Hepatocyte (in vitro differentiated cells): Measurements from ENCODE around the gene ALDH1A3. TPM values are rescaled to one million over a fixed set of nuclear protein-coding genes. Genes with fewer than 3 reads are reported as not detected.

Experiments
- DNase-seq: peaks from one replicate; pipeline ENCODE4 v3.0.0-alpha.2; 2016; ENCODE audit warnings: low spot score
- H2AFZ ChIP-seq: fragments of 200-600 bp; sonication (generic); 2 replicates; pipeline ENCODE4 v1.6.0; 2016; ENCODE audit warnings: antibody characterized with exemption, mild to moderate bottlenecking
- H3K27ac ChIP-seq: fragments of 200-600 bp; sonication (generic); 2 replicates; pipeline ENCODE4 v1.5.1; 2016; ENCODE audit warnings: mild to moderate bottlenecking
- H3K27me3 ChIP-seq: fragments of 200-600 bp; sonication (generic); 2 replicates; pipeline ENCODE4 v1.6.1; 2016
- H3K36me3 ChIP-seq: fragments of 200-600 bp; sonication (generic); replicated peaks from 2 replicates; pipeline ENCODE4 v1.5.1; 2016; ENCODE audit warnings: low read depth; ENCODE audit not compliant: insufficient read depth
- H3K4me1 ChIP-seq: fragments of 200-600 bp; sonication (generic); 2 replicates; pipeline ENCODE4 v1.5.1; 2016; ENCODE audit warnings: mild to moderate bottlenecking, moderate library complexity; ENCODE audit not compliant: insufficient read depth
- H3K4me2 ChIP-seq: fragments of 200-600 bp; sonication (generic); 2 replicates; pipeline ENCODE4 v1.6.0; 2016
- H3K4me3 ChIP-seq: fragments of 200-600 bp; sonication (generic); 2 replicates; pipeline ENCODE4 v1.5.1; 2016; ENCODE audit warnings: mild to moderate bottlenecking
- H3K79me2 ChIP-seq: fragments of 200-600 bp; sonication (generic); 2 replicates; pipeline ENCODE4 v1.6.0; 2017; ENCODE audit warnings: mild to moderate bottlenecking
- H3K9me2 ChIP-seq: fragments of 200-600 bp; sonication (generic); replicated peaks from 2 replicates; pipeline ENCODE4 v1.6.0; 2017; ENCODE audit warnings: mild to moderate bottlenecking; ENCODE audit not compliant: insufficient read depth
- H3K9me3 ChIP-seq: fragments of 200-600 bp; sonication (generic); 2 replicates; pipeline ENCODE4 v1.5.1; 2016; ENCODE audit warnings: low read depth, mild to moderate bottlenecking
- H4K20me1 ChIP-seq: fragments of 200-600 bp; sonication (generic); 2 replicates; pipeline ENCODE4 v1.6.0; 2016; ENCODE audit warnings: mild to moderate bottlenecking; ENCODE audit not compliant: insufficient read depth, poor library complexity, severe bottlenecking
- EZH2 ChIP-seq: fragments of 200-600 bp; sonication (generic); IDR thresholded peaks from 2 replicates; pipeline ENCODE4 v1.6.1; 2016; ENCODE audit warnings: antibody characterized with exemption, mild to moderate bottlenecking, borderline replicate concordance
- EZH2phosphoT487 ChIP-seq: fragments of 200-600 bp; sonication (generic); IDR thresholded peaks from one replicate; pipeline ENCODE4 v1.6.1; 2018; ENCODE audit warnings: antibody characterized with exemption, mild to moderate bottlenecking, low read depth, moderate library complexity; ENCODE audit not compliant: unreplicated experiment, severe bottlenecking
- WGBS: methylation state at CpG from one replicate; pipeline ENCODE4 v1.1.6; 2016; ENCODE audit warnings: low lambda C conversion rate; ENCODE audit errors: missing lambda C conversion rate; 5-methylcytosine and 5-hydroxymethylcytosine counted together
- polyA plus RNA-seq: library from polyadenylated mRNA; unstranded; fragments of >200 nt; fragmentation: Nextera tagmentation; extraction: Ambion mirVana; gene quantifications from 2 replicates; pipeline ENCODE4 v1.2.1, GENCODE V29; 2016
- total RNA-seq: library from RNA; depleted of rRNA; stranded (reverse); fragments of >200 nt; gene quantifications from 2 replicates; pipeline ENCODE4 v1.2.3, GENCODE V29; 2014
- TF ChIP-seq, protein P1 (sequence below): fragments of 200-600 bp; sonication (generic); IDR thresholded peaks from 2 replicates; pipeline ENCODE4 v1.5.1; 2016; ENCODE audit warnings: antibody characterized with exemption, mild to moderate bottlenecking; ENCODE audit not compliant: poor library complexity

The ALDH1A3 gene
- total and polyA plus RNA-seq, 2 experiments from 2014 or later: 6.8 to 20.5 TPM

DNA sequence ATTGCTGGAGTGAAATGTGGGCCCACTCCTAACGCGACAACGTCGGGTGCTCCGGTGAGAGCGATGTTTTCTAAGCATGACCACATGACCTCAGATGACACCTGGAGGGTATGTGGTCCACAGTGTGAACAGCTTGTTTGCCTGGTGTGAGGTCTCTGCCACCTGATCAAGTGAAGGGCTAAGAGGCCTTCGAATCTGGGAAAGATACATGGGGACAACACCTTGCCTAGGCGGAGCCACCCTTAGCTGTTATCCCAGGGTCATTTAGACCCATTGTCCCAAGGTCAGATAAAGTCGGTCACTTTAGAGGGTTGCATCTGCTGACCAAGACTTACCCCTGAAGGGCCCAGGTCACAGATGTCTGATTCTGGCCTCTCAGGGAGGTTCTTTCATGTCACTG lies 34.9 kb upstream of the ALDH1A3 start:
- Histone ChIP-seq H3K36me3 (no peaks in the 10 kb centered on the region), H3K79me2 (no peaks in the 10 kb centered on the region), H3K9me3 (no peaks in the 10 kb centered on the region), H4K20me1 (no peaks in the 10 kb centered on the region), H3K9me2 (no peaks in the 10 kb centered on the region), H3K4me1 (peaks cover 12% of the 10 kb centered on the region), H3K27ac (no peak overlapping the region), H3K4me2 (no peak overlapping the region), H2AFZ (no peak overlapping the region), H3K4me3 (no peak overlapping the region), H3K27me3 (no peaks in the 10 kb centered on the region)
- no peak for DNase-seq
- 91% methylated on average over 9 of the region's 9 CpGs for WGBS
- TF ChIP-seq EZH2: no peak
- no peak for TF ChIP-seq EZH2phosphoT487
- TF ChIP-seq, protein P1, sequence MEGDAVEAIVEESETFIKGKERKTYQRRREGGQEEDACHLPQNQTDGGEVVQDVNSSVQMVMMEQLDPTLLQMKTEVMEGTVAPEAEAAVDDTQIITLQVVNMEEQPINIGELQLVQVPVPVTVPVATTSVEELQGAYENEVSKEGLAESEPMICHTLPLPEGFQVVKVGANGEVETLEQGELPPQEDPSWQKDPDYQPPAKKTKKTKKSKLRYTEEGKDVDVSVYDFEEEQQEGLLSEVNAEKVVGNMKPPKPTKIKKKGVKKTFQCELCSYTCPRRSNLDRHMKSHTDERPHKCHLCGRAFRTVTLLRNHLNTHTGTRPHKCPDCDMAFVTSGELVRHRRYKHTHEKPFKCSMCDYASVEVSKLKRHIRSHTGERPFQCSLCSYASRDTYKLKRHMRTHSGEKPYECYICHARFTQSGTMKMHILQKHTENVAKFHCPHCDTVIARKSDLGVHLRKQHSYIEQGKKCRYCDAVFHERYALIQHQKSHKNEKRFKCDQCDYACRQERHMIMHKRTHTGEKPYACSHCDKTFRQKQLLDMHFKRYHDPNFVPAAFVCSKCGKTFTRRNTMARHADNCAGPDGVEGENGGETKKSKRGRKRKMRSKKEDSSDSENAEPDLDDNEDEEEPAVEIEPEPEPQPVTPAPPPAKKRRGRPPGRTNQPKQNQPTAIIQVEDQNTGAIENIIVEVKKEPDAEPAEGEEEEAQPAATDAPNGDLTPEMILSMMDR: no peak

DNA sequence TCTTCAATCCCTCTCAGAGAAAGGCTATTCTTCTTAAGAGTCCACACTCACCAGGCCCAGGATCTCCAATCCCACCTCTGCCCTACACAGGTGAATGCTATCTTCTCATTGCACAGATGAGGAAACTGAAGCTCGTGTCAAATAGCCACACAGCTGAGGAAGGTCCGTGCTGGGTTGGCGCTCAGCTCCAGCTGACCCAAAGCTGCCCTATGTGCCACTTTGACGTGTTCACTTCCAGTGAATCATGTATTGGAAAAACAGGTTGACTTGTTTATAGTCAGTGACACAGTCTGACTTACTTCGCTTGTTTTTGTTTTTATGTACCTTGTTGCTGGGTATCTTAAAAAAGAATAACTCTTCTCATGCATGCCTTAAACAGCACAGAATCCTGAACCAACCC lies 32.4 kb upstream of the ALDH1A3 start:
- TF ChIP-seq EZH2phosphoT487: no peak
- TF ChIP-seq EZH2: no peak
- TF ChIP-seq, protein P1: no peak
- H3K36me3 ChIP-seq: no peaks in the 10 kb centered on the region
- no peak overlapping the region for H3K4me2 ChIP-seq
- H3K4me3 ChIP-seq: no peak overlapping the region
- no peak for DNase-seq
- H3K27me3 ChIP-seq: no peaks in the 10 kb centered on the region
- no peaks in the 10 kb centered on the region for H3K79me2 ChIP-seq
- WGBS: 93% methylated on average over 5 of the region's 5 CpGs
- no peaks in the 10 kb centered on the region for H3K9me2 ChIP-seq
- peaks cover 12% of the 10 kb centered on the region for H3K4me1 ChIP-seq
- no peak overlapping the region for H3K27ac ChIP-seq
- H4K20me1 ChIP-seq: no peaks in the 10 kb centered on the region
- H2AFZ ChIP-seq: no peak overlapping the region
- H3K9me3 ChIP-seq: no peaks in the 10 kb centered on the region

DNA sequence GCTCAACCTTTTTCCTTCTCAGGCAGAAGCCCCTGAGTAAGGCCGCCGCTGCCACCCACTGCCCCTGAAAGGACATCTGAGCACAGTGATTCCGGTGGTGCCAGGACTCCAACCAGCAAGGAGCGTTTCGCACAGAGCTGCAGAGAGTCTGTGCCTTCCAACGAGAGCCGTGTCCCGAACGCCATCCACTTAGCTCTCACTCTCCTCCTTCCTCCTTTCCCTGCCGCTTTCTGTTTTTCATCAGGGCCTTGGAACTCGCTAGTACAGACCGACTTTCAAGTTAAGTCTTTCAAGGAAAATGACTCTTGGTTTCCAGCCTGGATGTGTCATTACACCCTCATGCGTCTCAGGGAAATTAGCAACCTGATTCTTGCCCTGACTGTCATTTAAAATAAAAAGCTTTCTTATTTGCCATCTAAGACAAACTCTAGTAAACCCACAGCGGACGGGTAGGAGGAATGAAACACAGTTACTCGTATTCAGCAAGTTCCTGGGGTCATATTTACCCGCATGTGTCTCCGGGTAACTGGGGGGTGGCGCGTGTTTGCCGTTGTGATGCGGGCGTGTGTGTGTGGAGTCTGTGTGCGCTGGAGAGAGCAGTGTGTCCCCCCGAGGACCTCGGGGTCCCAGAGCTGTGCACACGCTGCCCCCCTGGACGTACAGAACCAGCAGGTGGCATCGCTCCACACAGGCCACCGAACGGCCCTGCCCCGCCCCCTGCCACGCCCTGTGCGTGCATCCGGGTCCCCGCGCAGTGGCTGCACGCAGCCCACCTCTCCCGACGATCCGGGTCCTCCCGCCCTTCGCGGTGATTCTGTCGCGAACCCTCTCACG lies 30.4 kb upstream of the ALDH1A3 start:
- Histone ChIP-seq H3K36me3 (no peaks in the 10 kb centered on the region), H3K4me2 (no peak overlapping the region), H2AFZ (no peak overlapping the region), H3K4me1 (no peaks in the 10 kb centered on the region), H3K27me3 (no peaks in the 10 kb centered on the region), H3K9me3 (no peaks in the 10 kb centered on the region), H3K4me3 (no peak overlapping the region), H4K20me1 (no peaks in the 10 kb centered on the region), H3K9me2 (no peaks in the 10 kb centered on the region), H3K79me2 (no peaks in the 10 kb centered on the region), H3K27ac (no peak overlapping the region)
- 92% methylated on average over 46 of the region's 47 CpGs for WGBS
- DNase-seq: no peak
- TF ChIP-seq EZH2phosphoT487 (no peak), EZH2 (no peak)
- TF ChIP-seq, protein P1: no peak
